ENCODE measurements around the gene DNAH10.

The DNAH10 gene

GRCh38 chr12:123764109-123764508, 2.0 kb downstream of the DNAH10 start:
- no peak for DNase-seq (ENCODE audit: low spot score)
- in situ Hi-C loops (cut with MboI; ENCODE audit: low sequenced_read_pairs, unreplicated experiment), result no loop called here
- no peak for TF ChIP-seq CTCF (IDR thresholded peaks at IDR 0.05; ENCODE audit: borderline replicate concordance, control extremely low read depth, extremely low read depth, insufficient read depth, missing control alignments)

- in situ Hi-C loops (cut with MboI; ENCODE audit: low sequenced_read_pairs, unreplicated experiment), result no loop called here
- TF ChIP-seq CTCF (IDR thresholded peaks at IDR 0.05; ENCODE audit: borderline replicate concordance, control extremely low read depth, extremely low read depth, insufficient read depth, missing control alignments), result no peak
- no peak for DNase-seq (ENCODE audit: low spot score)
These were observed 3.5 kb downstream of the DNAH10 start for GRCh38 chr12:123765504-123766035.

GRCh38 chr12:123767613-123768012, 5.5 kb downstream of the DNAH10 start:
- TF ChIP-seq CTCF (IDR thresholded peaks at IDR 0.05; ENCODE audit: borderline replicate concordance, control extremely low read depth, extremely low read depth, insufficient read depth, missing control alignments), result no peak
- in situ Hi-C loops (cut with MboI; ENCODE audit: low sequenced_read_pairs, unreplicated experiment), result no loop called here
- DNase-seq (ENCODE audit: low spot score), result peak; percentile 54

- TF ChIP-seq CTCF (IDR thresholded peaks at IDR 0.05; ENCODE audit: borderline replicate concordance, control extremely low read depth, extremely low read depth, insufficient read depth, missing control alignments), result no peak
- DNase-seq (ENCODE audit: low spot score), result no peak
- in situ Hi-C loops (cut with MboI; ENCODE audit: low sequenced_read_pairs, unreplicated experiment), result no loop called here
These were observed 9.2 kb downstream of the DNAH10 start for GRCh38 chr12:123771261-123771660.

GRCh38 chr12:123772074-123772473, 10.0 kb downstream of the DNAH10 start:
- no peak for TF ChIP-seq CTCF (IDR thresholded peaks at IDR 0.05; ENCODE audit: borderline replicate concordance, control extremely low read depth, extremely low read depth, insufficient read depth, missing control alignments)
- no peak for DNase-seq (ENCODE audit: low spot score)
- in situ Hi-C loops (cut with MboI; ENCODE audit: low sequenced_read_pairs, unreplicated experiment), result no loop called here

GRCh38 chr12:123773375-123773774, 11.3 kb downstream of the DNAH10 start:
- TF ChIP-seq CTCF (IDR thresholded peaks at IDR 0.05; ENCODE audit: borderline replicate concordance, control extremely low read depth, extremely low read depth, insufficient read depth, missing control alignments), result no peak
- in situ Hi-C loops (cut with MboI; ENCODE audit: low sequenced_read_pairs, unreplicated experiment), result no loop called here

GRCh38 chr12:123779551-123779950, 17.4 kb downstream of the DNAH10 start:
- no peak for TF ChIP-seq CTCF (IDR thresholded peaks at IDR 0.05; ENCODE audit: borderline replicate concordance, control extremely low read depth, extremely low read depth, insufficient read depth, missing control alignments)
- no peak for DNase-seq (ENCODE audit: low spot score)
- in situ Hi-C loops (cut with MboI; ENCODE audit: low sequenced_read_pairs, unreplicated experiment), result no loop called here

More at GRCh38 chr12:123773375-123773774, 11.3 kb downstream of the DNAH10 start:
- DNase-seq (ENCODE audit: low spot score), result no peak

Measured in GM13976 (cell line).